A549 (cell line): ENCODE results near the gene PDZD2. TPM values are rescaled to one million over a fixed set of nuclear protein-coding genes. Genes with fewer than 3 reads are reported as not detected.

Experiments used
- ATAC-seq, 2 experiments: fragments of 200-7000 bp in 1 of 2; fragments of >200 bp in 1 of 2; cut with Nextera tagmentation in 1 of 2; cut with Tn5 transposase in 1 of 2; 3 replicates each; pipeline versions ENCODE4 v1.8.0 to v1.9.1; 2018 to 2020; ENCODE audit warnings: mild to moderate bottlenecking in 1 of 2, moderate library complexity in 1 of 2
- CTCF ChIA-PET: fragments of 300-600 bp; sonication (Branson Sonifier 250); formaldehyde crosslinking; extraction: SDS; loops from one replicate; lab custom pipeline; 2021; ENCODE audit warnings: antibody characterized with exemption, inconsistent platforms; lab: Yijun Ruan, JAX
- POLR2A ChIA-PET: fragments of 350-600 bp; formaldehyde crosslinking; extraction: SDS; loops from one replicate; lab custom pipeline; 2021; ENCODE audit warnings: antibody characterized with exemption, inconsistent platforms; lab: Yijun Ruan, JAX
- DNase-seq, 2 experiments: peaks; one replicate each; pipeline versions ENCODE4 v3.0.0 to v3.0.0-alpha.2; 2011 to 2016; ENCODE audit warnings: low read depth in 1 of 2, low spot score in 1 of 2
- FAIRE-seq: peaks from 2 replicates; lab custom pipeline; 2011; peaks lifted over from hg19 to GRCh38; lab: Jason Lieb, UNC
- H3K27ac ChIP-seq, 2 experiments: fragments of >200 bp; sonication (Bioruptor Twin); formaldehyde crosslinking; 3 replicates each; pipeline ENCODE4 v1.5.1; 2016 to 2017
- H3K4me1 ChIP-seq: fragments of >200 bp; sonication (Bioruptor Twin); formaldehyde crosslinking; 3 replicates; pipeline ENCODE4 v1.6.1; 2016
- H3K4me2 ChIP-seq: fragments of >200 bp; sonication (Bioruptor Twin); formaldehyde crosslinking; 3 replicates; pipeline ENCODE4 v1.6.1; 2016
- H3K4me3 ChIP-seq: fragments of >200 bp; sonication (Bioruptor Twin); formaldehyde crosslinking; 3 replicates; pipeline ENCODE4 v1.5.1; 2016
- H3K9me3 ChIP-seq: fragments of >200 bp; sonication (Bioruptor Twin); formaldehyde crosslinking; 3 replicates; pipeline ENCODE4 v1.6.1; 2016
- BHLHE40 ChIP-seq: IDR thresholded peaks from 2 replicates; pipeline ENCODE4 v1.6.1; 2012; ENCODE audit warnings: low read depth, low read length, inconsistent platforms
- CBX8 ChIP-seq: fragments of 200-600 bp; sonication (generic); IDR thresholded peaks from 2 replicates; pipeline ENCODE4 v1.6.1; 2016
- CEBPB ChIP-seq, 2 experiments: fragments of >200 bp in 1 of 2; sonication (Bioruptor Twin) in 1 of 2; formaldehyde crosslinking in 1 of 2; IDR thresholded peaks; 2 replicates each; pipeline ENCODE4 v1.6.1; 2012 to 2016
- CHD4 ChIP-seq: fragments of 200-600 bp; sonication (generic); IDR thresholded peaks from 2 replicates; pipeline ENCODE4 v1.6.1; 2016; ENCODE audit warnings: antibody characterized with exemption, mild to moderate bottlenecking, borderline replicate concordance
- EHF ChIP-seq: fragments of 250-450 bp; sonication (Bioruptor Pico); IDR thresholded peaks from 2 replicates; pipeline ENCODE4 v1.5.0; 2020; ENCODE audit warnings: mild to moderate bottlenecking
- EP300 ChIP-seq, 2 experiments: fragments of >200 bp; sonication (Bioruptor Twin); formaldehyde crosslinking; IDR thresholded peaks; 2 replicates in 1 of 2; 3 replicates in 1 of 2; pipeline ENCODE4 v1.6.1; 2016 to 2017
- ESRRA ChIP-seq: fragments of 150-350 bp; IDR thresholded peaks from 2 replicates; pipeline ENCODE4 v1.6.1; 2014; ENCODE audit warnings: mild to moderate bottlenecking, low read length, borderline replicate concordance
- FOXS1 ChIP-seq: fragments of 250-450 bp; sonication (Bioruptor Pico); IDR thresholded peaks from 2 replicates; pipeline ENCODE4 v1.5.0; 2020; ENCODE audit warnings: mild to moderate bottlenecking, moderate library complexity
- HOXA7 ChIP-seq: fragments of 250-450 bp; sonication (Bioruptor Pico); IDR thresholded peaks from 2 replicates; pipeline ENCODE4 v1.5.0; 2020; ENCODE audit warnings: mild to moderate bottlenecking, moderate library complexity
- JUNB ChIP-seq: fragments of >200 bp; sonication (Bioruptor Twin); formaldehyde crosslinking; IDR thresholded peaks from 2 replicates; pipeline ENCODE4 v1.6.1; 2016
- KDM1A ChIP-seq: fragments of 200-600 bp; sonication (generic); IDR thresholded peaks from 2 replicates; pipeline ENCODE4 v1.6.1; 2016; ENCODE audit warnings: low read depth, mild to moderate bottlenecking
- MAFK ChIP-seq: fragments of 450-650 bp; IDR thresholded peaks from 2 replicates; pipeline ENCODE4 v1.6.1; 2014; ENCODE audit not compliant: partially characterized antibody
- PHF8 ChIP-seq: fragments of 200-600 bp; sonication (generic); IDR thresholded peaks from 2 replicates; pipeline ENCODE4 v1.6.1; 2016; ENCODE audit warnings: low read depth, mild to moderate bottlenecking, antibody characterized with exemption, moderate library complexity, borderline replicate concordance
- POLR2A ChIP-seq: IDR thresholded peaks from 2 replicates; pipeline ENCODE4 v1.6.1; 2012; ENCODE audit warnings: mild to moderate bottlenecking, low read length
- RARB ChIP-seq: fragments of 250-450 bp; sonication (Bioruptor Pico); IDR thresholded peaks from 2 replicates; pipeline ENCODE4 v1.8.0; 2021; ENCODE audit warnings: mild to moderate bottlenecking, moderate library complexity
- RFX5 ChIP-seq: fragments of 450-650 bp; IDR thresholded peaks from 2 replicates; pipeline ENCODE4 v1.7.1; 2014; ENCODE audit warnings: antibody characterized with exemption, mild to moderate bottlenecking, moderate library complexity
- SREBF2 ChIP-seq: fragments of 450-650 bp; IDR thresholded peaks from 2 replicates; pipeline ENCODE4 v1.6.1; 2014; ENCODE audit warnings: mild to moderate bottlenecking, moderate library complexity
- ZC3H11A ChIP-seq: fragments of 450-650 bp; IDR thresholded peaks from 2 replicates; pipeline ENCODE4 v1.6.1; 2014; ENCODE audit warnings: antibody characterized with exemption, mild to moderate bottlenecking
- ZFP36 ChIP-seq: fragments of 450-650 bp; IDR thresholded peaks from 2 replicates; pipeline ENCODE4 v1.6.1; 2014; ENCODE audit warnings: borderline replicate concordance; ENCODE audit not compliant: partially characterized antibody
- WGBS: methylation state at CpG from one replicate; pipeline ENCODE4 v1.1.6; 2017; ENCODE audit errors: missing lambda C conversion rate; 5-methylcytosine and 5-hydroxymethylcytosine counted together
- polyA plus RNA-seq, 4 experiments: library from polyadenylated mRNA; depleted of rRNA in 3 of 4; stranded (reverse); fragments of >200 nt; fragmentation: RNase III in 1 of 4; extraction: RNeasy Plus Mini Kit Qiagen cat#74134 plus additional on column Dnase treatment in 1 of 4; gene quantifications; 2 replicates in 3 of 4; 3 replicates in 1 of 4; pipeline ENCODE4 v1.2.3, GENCODE V29; 2011 to 2017
- TF ChIP-seq, protein P1 (sequence below): fragments of >200 bp; sonication (Bioruptor Twin); formaldehyde crosslinking; IDR thresholded peaks from 2 replicates; pipeline ENCODE4 v1.6.1; 2016
- TF ChIP-seq, protein P2 (sequence below): fragments of 150-350 bp; IDR thresholded peaks from 2 replicates; pipeline ENCODE4 v1.6.1; 2014; ENCODE audit warnings: low read depth, mild to moderate bottlenecking, low read length
- TF ChIP-seq, protein P3 (sequence below): fragments of 450-650 bp; IDR thresholded peaks from 2 replicates; pipeline ENCODE4 v1.6.1; 2014; ENCODE audit warnings: antibody characterized with exemption
- TF ChIP-seq, protein P4 (sequence below): IDR thresholded peaks from 2 replicates; pipeline ENCODE4 v1.6.1; 2012
- TF ChIP-seq, protein P5 (sequence below): fragments of 200-600 bp; sonication (generic); IDR thresholded peaks from 2 replicates; pipeline ENCODE4 v1.6.1; 2016; ENCODE audit warnings: antibody characterized with exemption, mild to moderate bottlenecking, moderate library complexity

The PDZD2 gene
- polyA plus RNA-seq, 2 of the 4 experiments (the other 2 are of a cell fraction), result 0.06 to 0.09 TPM

DNA sequence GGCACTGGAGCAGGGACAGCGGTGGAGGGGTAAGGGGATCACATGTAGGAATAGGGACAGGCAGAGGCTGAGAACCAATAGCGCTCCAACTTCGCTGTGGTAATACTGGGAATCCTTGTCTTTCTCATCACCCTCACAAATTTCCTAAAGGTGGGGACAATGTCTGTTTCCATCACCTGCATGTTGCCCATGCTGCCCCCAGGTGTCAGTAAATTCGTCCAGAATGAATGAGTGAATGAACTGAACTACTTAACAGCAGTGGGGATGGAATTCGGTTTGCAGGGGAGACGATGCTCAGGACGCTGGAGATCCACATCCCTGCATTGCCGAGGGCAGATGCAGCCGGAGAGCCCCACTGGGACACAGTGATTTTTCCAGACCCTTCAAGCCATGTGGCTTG lies 129.9 kb downstream of the PDZD2 start:
- CTCF ChIA-PET, result no interaction called here
- H3K4me1 ChIP-seq, result no peaks in the 10 kb centered on the region
- H3K27ac ChIP-seq, result no peak overlapping the region
- POLR2A ChIA-PET, result interaction anchor here (0.7 kb wide), 1 partner anchor 37 kb away, joined by 3 read pairs; no protein-coding TSS in a partner anchor
- TF ChIP-seq, protein P1, sequence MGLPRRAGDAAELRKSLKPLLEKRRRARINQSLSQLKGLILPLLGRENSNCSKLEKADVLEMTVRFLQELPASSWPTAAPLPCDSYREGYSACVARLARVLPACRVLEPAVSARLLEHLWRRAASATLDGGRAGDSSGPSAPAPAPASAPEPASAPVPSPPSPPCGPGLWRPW, result no peak
- TF ChIP-seq BHLHE40 (no peak), EHF (CRISPR knock-in tag) (no peak), KDM1A (no peak), SREBF2 (no peak), FOXS1 (CRISPR knock-in tag) (no peak), RARB (no peak), HOXA7 (no peak), CEBPB (IDR thresholded peaks at IDR 0.05) (no peak), EP300 (IDR thresholded peaks at IDR 0.05) (no peak), CHD4 (no peak)
- TF ChIP-seq, protein P2, sequence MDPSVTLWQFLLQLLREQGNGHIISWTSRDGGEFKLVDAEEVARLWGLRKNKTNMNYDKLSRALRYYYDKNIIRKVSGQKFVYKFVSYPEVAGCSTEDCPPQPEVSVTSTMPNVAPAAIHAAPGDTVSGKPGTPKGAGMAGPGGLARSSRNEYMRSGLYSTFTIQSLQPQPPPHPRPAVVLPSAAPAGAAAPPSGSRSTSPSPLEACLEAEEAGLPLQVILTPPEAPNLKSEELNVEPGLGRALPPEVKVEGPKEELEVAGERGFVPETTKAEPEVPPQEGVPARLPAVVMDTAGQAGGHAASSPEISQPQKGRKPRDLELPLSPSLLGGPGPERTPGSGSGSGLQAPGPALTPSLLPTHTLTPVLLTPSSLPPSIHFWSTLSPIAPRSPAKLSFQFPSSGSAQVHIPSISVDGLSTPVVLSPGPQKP, result no peak
- TF ChIP-seq, protein P3, sequence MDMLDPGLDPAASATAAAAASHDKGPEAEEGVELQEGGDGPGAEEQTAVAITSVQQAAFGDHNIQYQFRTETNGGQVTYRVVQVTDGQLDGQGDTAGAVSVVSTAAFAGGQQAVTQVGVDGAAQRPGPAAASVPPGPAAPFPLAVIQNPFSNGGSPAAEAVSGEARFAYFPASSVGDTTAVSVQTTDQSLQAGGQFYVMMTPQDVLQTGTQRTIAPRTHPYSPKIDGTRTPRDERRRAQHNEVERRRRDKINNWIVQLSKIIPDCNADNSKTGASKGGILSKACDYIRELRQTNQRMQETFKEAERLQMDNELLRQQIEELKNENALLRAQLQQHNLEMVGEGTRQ, result no peak
- DNase-seq (no peak), FAIRE-seq (no peak), ATAC-seq (no peak; a peak in 1 of 6 replicates)
- 49% methylated on average over 8 of the region's 9 CpGs for WGBS
- H3K9me3 ChIP-seq, result no peaks in the 10 kb centered on the region
- no peak overlapping the region for H3K4me3 ChIP-seq
- H3K4me2 ChIP-seq, result no peak overlapping the region

DNA sequence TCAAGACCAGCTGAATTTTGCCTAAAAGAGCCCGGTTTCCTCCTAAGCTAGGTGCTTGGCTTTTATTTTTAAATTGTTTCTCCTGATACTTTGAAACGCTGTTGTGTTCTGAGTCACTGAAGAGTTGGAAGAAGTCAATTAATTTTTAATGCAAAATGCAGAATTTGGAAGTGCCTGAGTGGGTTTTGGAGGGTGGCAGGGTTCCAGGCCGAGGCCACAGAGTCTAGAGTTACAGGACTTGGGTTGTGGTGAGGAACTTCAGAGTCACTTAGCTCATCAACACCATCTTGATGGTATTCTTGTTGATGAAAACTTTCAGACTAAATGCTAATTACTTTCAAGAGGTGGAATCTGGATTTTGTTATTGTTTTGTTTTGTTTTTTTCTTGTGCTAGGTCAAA lies 130.6 kb downstream of the PDZD2 start:
- no peak for FAIRE-seq
- ATAC-seq, result no peak
- no peak overlapping the region for H3K4me3 ChIP-seq
- H3K9me3 ChIP-seq, result no peaks in the 10 kb centered on the region
- under 1% methylated on average over 3 of the region's 3 CpGs for WGBS
- H3K27ac ChIP-seq, result no peak overlapping the region
- H3K4me1 ChIP-seq, result no peaks in the 10 kb centered on the region
- POLR2A ChIA-PET, result no interaction called here
- no peak for TF ChIP-seq ZFP36
- TF ChIP-seq CBX8, result no peak
- no peak for TF ChIP-seq ESRRA
- TF ChIP-seq, all 56 proteins: peak for 0
- CTCF ChIA-PET, result interaction anchor here (0.8 to 1.4 kb wide), 3 partner anchors 57 to 324 kb away, joined by 3 to 6 read pairs (median 3); no protein-coding TSS in a partner anchor
- no peak for DNase-seq
- no peak overlapping the region for H3K4me2 ChIP-seq

DNA sequence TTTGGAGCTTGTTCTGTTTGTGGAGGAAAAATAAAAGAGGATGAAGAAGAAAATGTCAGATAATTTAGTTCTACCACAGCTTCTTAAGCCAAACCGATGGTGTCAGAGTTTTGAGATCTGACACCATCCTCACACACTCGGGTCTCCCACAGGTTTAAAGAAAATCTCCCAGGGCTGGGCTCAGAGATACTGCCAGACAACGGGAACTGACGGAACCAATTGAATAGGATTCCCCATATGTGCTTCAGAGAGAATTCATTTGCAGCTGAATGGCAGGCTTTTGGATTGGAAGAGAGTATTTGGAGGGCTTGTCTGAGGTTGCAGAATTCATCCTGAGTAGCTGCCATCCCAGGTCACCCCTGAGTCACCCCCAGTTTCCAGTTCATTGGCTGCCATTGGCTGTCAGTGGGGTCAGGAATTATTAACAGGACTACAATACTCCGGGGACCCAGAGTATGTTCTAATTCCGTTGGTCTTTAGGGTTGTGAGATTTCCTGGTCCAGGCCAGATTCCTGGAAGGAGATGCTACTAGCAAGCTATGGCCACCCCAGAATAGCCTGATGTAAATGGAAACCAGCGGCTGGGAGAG lies 131.3 kb downstream of the PDZD2 start:
- no peak overlapping the region for H3K4me3 ChIP-seq
- CTCF ChIA-PET, result interaction anchor here (0.8 to 1.4 kb wide), 3 partner anchors 58 to 323 kb away, joined by 3 to 6 read pairs (median 3); no protein-coding TSS in a partner anchor
- 18% methylated on average over 6 of the region's 7 CpGs for WGBS
- H3K4me2 ChIP-seq, result no peak overlapping the region
- no peak for ATAC-seq
- no peak overlapping the region for H3K27ac ChIP-seq
- POLR2A ChIA-PET, result no interaction called here
- no peak for FAIRE-seq
- H3K9me3 ChIP-seq, result no peaks in the 10 kb centered on the region
- no peaks in the 10 kb centered on the region for H3K4me1 ChIP-seq
- TF ChIP-seq, protein P4, sequence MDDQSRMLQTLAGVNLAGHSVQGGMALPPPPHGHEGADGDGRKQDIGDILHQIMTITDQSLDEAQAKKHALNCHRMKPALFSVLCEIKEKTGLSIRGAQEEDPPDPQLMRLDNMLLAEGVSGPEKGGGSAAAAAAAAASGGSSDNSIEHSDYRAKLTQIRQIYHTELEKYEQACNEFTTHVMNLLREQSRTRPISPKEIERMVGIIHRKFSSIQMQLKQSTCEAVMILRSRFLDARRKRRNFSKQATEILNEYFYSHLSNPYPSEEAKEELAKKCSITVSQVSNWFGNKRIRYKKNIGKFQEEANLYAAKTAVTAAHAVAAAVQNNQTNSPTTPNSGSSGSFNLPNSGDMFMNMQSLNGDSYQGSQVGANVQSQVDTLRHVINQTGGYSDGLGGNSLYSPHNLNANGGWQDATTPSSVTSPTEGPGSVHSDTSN, result no peak
- TF ChIP-seq ZC3H11A, result no peak
- no peak for TF ChIP-seq MAFK
- TF ChIP-seq, protein P5, sequence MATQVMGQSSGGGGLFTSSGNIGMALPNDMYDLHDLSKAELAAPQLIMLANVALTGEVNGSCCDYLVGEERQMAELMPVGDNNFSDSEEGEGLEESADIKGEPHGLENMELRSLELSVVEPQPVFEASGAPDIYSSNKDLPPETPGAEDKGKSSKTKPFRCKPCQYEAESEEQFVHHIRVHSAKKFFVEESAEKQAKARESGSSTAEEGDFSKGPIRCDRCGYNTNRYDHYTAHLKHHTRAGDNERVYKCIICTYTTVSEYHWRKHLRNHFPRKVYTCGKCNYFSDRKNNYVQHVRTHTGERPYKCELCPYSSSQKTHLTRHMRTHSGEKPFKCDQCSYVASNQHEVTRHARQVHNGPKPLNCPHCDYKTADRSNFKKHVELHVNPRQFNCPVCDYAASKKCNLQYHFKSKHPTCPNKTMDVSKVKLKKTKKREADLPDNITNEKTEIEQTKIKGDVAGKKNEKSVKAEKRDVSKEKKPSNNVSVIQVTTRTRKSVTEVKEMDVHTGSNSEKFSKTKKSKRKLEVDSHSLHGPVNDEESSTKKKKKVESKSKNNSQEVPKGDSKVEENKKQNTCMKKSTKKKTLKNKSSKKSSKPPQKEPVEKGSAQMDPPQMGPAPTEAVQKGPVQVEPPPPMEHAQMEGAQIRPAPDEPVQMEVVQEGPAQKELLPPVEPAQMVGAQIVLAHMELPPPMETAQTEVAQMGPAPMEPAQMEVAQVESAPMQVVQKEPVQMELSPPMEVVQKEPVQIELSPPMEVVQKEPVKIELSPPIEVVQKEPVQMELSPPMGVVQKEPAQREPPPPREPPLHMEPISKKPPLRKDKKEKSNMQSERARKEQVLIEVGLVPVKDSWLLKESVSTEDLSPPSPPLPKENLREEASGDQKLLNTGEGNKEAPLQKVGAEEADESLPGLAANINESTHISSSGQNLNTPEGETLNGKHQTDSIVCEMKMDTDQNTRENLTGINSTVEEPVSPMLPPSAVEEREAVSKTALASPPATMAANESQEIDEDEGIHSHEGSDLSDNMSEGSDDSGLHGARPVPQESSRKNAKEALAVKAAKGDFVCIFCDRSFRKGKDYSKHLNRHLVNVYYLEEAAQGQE, result no peak
- no peak for TF ChIP-seq POLR2A
- no peak for TF ChIP-seq JUNB
- no peak for TF ChIP-seq RFX5
- TF ChIP-seq, protein P2, result no peak
- no peak for TF ChIP-seq PHF8
- DNase-seq, result no peak
